ENCODE measurements around the gene VAT1. TPM values are rescaled to one million over a fixed set of nuclear protein-coding genes. Genes with fewer than 3 reads are reported as not detected.
"Not testable (repeated sequence)": the region's sequence is repeated elsewhere in the genome, so short reads cannot be mapped to it uniquely, and the experiment has no call there.

The VAT1 gene
- total RNA-seq, 2 donors from 2014 or later: 91.5 to 158 TPM

DNA sequence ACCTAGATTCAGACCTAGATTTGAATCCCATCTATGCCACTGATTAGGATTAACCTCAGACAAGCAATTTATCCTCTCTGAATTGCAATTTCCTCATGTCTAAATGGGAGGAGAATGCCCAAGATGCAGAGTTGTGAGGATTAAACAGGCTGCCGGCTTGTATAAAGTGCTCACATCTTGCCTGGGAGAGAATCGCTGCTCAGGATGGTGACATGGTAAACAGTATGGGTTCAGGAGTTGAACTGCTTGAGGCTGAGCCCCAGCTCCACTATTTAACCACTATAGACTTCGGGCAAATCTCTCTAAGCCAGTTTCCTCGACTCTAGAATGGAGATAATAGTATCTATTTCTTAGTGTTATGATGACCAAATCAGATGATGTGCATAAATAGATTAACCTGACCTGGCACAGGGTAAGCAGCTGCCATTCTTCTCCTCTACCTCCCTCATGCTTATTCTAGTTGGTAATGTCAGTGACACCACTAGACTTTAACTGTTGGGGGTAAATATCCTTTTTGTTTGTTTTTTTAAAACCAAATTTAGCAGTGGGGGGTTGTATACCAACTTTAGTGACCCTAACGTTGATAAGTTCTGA, 24.7 kb downstream of the VAT1 start:
- Histone ChIP-seq H3K27me3 (replicated peaks; ENCODE audit: insufficient read depth) (no peaks in the 10 kb centered on the region), H3K4me3 (peak overlapping the region; percentile 90), H3K36me3 (peaks cover 21% of the 10 kb centered on the region), H3K9me3 (no peaks in the 10 kb centered on the region), H3K27ac (peak overlapping the region; percentile 47 to 91), H3K4me1 (ENCODE audit: control insufficient read depth in 1 of 2, low read depth in 2 of 2) (peaks cover 14 to 20% of the 10 kb centered on the region in 2 donors)
- DNase-seq (ENCODE audit: low spot score) (no peak), ATAC-seq (ENCODE audit: insufficient number of reproducible peaks, low FRiP score, low read depth) (no peak)
- TF ChIP-seq, protein P1, sequence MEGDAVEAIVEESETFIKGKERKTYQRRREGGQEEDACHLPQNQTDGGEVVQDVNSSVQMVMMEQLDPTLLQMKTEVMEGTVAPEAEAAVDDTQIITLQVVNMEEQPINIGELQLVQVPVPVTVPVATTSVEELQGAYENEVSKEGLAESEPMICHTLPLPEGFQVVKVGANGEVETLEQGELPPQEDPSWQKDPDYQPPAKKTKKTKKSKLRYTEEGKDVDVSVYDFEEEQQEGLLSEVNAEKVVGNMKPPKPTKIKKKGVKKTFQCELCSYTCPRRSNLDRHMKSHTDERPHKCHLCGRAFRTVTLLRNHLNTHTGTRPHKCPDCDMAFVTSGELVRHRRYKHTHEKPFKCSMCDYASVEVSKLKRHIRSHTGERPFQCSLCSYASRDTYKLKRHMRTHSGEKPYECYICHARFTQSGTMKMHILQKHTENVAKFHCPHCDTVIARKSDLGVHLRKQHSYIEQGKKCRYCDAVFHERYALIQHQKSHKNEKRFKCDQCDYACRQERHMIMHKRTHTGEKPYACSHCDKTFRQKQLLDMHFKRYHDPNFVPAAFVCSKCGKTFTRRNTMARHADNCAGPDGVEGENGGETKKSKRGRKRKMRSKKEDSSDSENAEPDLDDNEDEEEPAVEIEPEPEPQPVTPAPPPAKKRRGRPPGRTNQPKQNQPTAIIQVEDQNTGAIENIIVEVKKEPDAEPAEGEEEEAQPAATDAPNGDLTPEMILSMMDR (IDR thresholded peaks at IDR 0.05): no peak

DNA sequence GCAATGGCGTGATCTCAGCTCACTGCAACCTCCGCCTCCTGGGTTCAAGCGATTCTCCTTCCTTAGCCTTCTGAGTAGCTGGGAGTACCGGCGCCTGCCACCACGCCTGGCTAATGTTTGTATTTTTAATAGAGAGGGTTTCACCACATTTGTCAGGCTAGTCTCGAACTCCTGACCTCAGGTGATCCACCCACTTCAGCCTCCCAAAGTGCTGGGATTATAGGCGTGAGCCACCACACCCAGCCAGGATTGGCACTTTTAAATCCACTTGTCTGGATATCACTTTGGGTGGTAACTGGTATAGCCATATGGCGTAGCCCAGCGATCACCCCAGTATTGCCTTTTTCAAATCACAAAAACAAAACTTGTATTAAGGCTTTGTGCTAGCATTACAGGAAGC, 28.3 kb downstream of the VAT1 start:
- DNase-seq (ENCODE audit: low spot score); H3K9me3 ChIP-seq; H3K4me1 ChIP-seq (ENCODE audit: control insufficient read depth in 1 of 2, low read depth in 2 of 2); H3K27me3 ChIP-seq (replicated peaks; ENCODE audit: insufficient read depth); H3K27ac ChIP-seq; ATAC-seq (ENCODE audit: insufficient number of reproducible peaks, low FRiP score, low read depth); H3K4me3 ChIP-seq: not testable (repeated sequence)
- peaks cover 26% of the 10 kb centered on the region for H3K36me3 ChIP-seq

DNA sequence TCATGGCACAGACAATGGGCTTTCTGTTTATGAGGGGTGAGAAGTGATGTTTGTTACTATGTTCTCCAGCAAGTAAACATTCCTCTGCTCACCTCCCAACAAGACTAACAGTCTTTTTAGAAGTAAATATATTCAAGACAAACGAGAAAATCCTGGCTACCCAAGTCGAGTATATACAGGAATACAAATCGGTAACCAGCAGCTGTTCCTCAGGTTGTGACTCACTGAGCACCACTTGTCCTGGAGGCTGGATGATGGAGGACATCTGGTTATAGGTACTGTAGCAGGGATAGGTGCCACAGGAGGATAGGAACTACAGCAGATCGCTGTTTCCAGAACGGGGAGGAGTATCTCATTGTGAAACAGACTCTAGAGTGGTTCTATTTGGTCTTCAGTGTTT, 29.3 kb downstream of the VAT1 start:
- peaks cover 5 to 7% of the 10 kb centered on the region in 2 donors for H3K4me1 ChIP-seq (ENCODE audit: control insufficient read depth in 1 of 2, low read depth in 2 of 2)
- TF ChIP-seq, protein P1 (IDR thresholded peaks at IDR 0.05): no peak
- H3K9me3 ChIP-seq: no peaks in the 10 kb centered on the region
- peaks cover 30% of the 10 kb centered on the region for H3K36me3 ChIP-seq
- ATAC-seq (ENCODE audit: insufficient number of reproducible peaks, low FRiP score, low read depth) (no peak), DNase-seq (ENCODE audit: low spot score) (no peak)
- no peak overlapping the region for H3K4me3 ChIP-seq
- no peak overlapping the region for H3K27ac ChIP-seq
- no peaks in the 10 kb centered on the region for H3K27me3 ChIP-seq (replicated peaks; ENCODE audit: insufficient read depth)

DNA sequence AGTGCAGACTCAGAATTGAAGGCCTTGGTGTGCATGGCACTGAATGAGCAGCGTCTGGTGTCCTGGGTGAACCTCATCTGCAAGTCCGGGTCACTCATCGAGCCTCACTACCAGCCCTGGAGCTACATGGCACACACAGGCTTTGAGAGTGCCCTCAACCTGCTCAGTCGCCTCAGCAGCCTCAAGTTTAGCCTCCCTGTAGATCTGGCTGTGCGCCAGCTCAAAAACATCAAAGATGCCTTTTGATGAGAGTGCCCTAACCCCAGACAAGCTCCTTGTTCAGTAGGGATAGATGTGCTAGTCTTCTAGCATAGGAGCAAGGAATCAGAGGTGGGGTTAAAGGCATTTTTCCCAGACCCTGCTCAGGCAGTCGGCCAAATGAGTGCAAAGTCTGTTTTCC, 30.7 kb downstream of the VAT1 start:
- H3K27me3 ChIP-seq (replicated peaks; ENCODE audit: insufficient read depth): no peaks in the 10 kb centered on the region
- H3K36me3 ChIP-seq: peaks cover 32% of the 10 kb centered on the region
- no peaks in the 10 kb centered on the region for H3K4me1 ChIP-seq (ENCODE audit: control insufficient read depth in 1 of 2, low read depth in 2 of 2)
- DNase-seq (ENCODE audit: low spot score) (no peak), ATAC-seq (ENCODE audit: insufficient number of reproducible peaks, low FRiP score, low read depth) (no peak)
- H3K9me3 ChIP-seq: no peaks in the 10 kb centered on the region
- TF ChIP-seq, protein P1 (IDR thresholded peaks at IDR 0.05): no peak
- H3K4me3 ChIP-seq: no peak overlapping the region
- no peak overlapping the region for H3K27ac ChIP-seq

DNA sequence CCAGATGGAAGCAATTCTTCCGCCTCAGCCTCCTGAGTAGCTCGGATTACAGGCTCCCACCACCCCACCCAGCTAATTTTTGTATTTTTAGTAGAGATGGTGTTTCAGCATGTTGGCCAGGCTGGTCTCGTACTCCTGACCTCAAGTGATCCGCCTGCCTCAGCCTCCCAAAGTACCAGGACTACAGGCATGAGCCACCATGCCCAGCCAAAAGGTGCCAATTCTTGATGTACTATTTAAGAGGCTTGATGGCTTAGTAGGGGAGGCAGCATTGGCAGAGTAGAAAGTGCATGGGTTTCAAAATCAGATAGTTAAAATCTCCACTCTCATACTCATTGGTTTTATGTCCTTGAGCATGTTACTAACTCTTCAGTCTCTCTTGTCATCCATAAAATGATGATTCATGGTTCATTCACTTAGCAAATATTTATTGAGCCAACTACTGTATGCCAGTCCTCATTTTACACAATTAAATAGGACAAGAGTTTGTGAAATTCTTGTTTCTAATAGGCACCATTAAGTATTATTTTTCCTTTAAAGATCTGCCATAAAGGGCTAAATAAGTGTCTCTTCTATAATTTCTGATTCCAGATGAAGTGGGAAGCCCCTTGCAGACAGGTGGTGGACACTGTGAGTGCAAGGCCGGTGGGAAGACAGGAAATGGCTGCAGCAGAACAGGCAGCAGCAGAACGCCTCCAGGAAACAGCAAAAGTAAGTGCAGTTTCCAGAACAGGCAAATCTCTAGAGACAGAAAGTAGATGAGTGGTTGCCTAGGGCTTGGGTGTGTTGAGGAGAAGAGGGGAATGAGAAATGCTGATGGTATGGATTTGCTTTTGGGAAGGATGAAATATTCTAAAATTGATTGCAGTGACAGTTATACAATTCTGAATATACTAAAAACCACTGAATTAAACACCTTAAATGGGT, 32.2 kb downstream of the VAT1 start:
- ATAC-seq (ENCODE audit: insufficient number of reproducible peaks, low FRiP score, low read depth) (no peak), DNase-seq (ENCODE audit: low spot score) (no peak)
- Histone ChIP-seq H3K27me3 (replicated peaks; ENCODE audit: insufficient read depth) (no peaks in the 10 kb centered on the region), H3K4me3 (no peak overlapping the region), H3K36me3 (peaks cover 36% of the 10 kb centered on the region), H3K4me1 (ENCODE audit: control insufficient read depth in 1 of 2, low read depth in 2 of 2) (peaks cover 0 to 3% of the 10 kb centered on the region in 2 donors), H3K27ac (no peak overlapping the region), H3K9me3 (no peaks in the 10 kb centered on the region)
- TF ChIP-seq, protein P1 (IDR thresholded peaks at IDR 0.05): no peak

Measured in thoracic aorta (tissue), 2 donors.